NOMO-1 treated with DMSO at 0.1 percent for 48 hours (cell line): ENCODE results near the gene ADAT3.

Experiments
- DNase-seq: peaks from one replicate; lab custom pipeline; 2025; ENCODE audit not compliant: unreplicated experiment; lab: John Stamatoyannopoulos, UW

Gene ADAT3

DNA sequence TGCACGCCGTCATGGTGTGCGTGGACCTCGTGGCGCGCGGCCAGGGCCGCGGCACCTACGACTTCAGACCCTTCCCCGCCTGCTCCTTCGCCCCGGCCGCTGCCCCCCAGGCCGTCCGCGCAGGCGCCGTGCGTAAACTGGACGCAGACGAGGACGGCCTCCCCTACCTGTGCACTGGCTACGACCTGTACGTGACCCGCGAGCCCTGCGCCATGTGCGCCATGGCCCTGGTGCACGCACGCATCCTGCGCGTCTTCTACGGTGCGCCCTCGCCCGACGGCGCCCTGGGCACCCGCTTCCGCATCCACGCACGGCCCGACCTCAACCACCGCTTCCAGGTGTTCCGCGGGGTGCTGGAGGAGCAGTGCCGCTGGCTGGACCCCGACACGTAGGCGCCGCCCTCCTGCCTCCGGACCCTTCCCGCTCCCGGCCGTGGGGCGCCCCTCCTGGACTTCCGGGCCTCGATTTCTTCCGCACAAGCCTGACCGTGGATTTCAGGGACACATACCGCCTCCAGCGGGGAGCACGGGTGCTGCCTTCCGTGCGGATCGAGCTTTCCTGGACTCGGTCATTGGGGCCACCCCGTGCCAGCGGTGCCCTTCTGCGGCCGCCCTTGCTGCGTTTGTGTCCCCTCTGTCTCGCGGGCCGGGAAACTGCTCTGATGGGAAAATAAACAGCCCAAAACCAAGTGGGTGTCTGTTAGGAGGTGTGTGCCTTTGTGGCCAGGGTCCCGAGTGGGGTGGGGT, 7.7 kb downstream of the ADAT3 start:
- no peak for DNase-seq

DNA sequence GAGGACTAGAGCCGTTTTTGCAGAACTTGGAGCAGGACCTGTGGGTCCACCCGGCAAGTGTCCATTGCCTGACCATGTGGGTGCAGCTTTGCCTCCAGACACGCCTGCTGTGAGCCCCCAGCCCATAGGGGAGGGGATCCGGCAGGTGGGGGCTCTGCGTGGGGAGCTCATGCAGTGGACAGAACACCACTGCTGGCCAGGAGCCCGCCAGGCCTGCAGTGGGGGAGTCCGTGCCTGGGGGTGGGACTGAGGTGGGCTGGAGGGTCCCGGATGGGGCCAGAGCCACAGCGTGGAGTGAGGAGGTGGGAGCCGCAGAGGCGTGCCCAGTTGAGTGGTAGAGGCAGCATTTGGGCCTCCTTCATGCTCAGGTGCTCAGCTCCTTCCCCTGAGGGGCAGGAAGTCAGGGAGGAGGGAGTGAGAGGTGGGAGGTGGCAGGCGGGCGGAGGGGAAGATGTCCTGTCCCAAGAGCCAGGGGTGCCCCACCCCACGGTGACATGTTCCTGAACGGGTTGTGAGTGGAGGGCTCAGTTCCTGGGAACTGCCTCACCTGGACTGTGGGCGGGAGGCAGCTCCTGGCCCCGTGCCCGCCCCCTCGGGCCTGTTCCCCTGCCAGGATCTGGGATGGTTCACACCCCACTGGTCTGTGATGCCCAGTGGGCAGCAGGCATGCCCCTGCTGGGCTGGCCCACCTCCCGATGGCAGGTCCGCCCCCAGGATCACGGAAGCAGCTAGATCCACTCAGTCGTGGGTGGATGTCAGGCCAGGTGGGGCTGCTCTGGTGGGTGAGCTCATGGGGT, 8.8 kb downstream of the ADAT3 start:
- no peak for DNase-seq

DNA sequence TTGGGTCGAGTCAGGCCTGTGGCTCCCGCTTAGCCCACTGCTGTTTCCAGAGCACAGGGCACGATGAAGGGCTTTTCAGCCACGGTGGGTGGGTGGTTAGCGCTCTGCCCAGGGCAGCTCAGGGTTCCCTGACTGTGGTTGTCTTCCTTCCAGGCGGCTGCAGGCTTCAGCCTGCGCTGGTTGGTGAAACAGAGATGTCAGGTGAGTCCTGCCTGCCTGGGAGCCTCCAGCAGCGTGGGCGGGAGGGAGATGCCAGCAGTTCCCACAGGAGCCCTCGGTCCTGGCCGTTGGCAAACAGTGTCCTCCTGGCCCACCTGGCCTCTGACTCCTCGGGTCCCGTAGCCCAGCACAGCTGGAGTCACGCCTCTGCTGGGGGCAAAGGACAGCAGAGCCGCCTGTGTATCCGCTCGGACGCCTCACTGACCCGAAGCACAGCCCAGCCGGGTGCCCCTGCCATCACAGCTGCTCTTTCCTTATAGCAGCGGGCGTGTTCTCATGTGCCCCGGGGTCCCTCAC, 9.7 kb downstream of the ADAT3 start:
- no peak for DNase-seq

DNA sequence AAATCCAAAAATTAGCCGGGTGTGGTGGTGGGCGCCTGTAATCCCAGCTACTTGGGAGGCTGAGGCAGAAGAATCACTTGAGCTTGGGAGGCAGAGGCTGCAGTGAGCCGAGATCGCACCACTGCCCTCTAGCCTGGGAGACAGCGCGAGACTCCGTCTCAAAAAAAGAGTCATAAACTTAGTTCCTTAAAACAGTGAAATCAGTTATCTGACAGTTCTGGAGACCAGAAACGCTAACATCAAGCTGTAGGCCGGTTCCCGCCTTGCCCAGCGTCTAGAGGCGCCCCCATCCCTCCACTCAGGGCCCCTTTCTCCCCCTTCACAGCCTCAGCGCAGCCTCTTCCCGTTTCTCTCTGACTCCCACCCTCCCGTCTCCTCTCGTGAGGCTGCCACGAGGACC, 11.9 kb downstream of the ADAT3 start:
- peak; percentile 29 for DNase-seq

DNA sequence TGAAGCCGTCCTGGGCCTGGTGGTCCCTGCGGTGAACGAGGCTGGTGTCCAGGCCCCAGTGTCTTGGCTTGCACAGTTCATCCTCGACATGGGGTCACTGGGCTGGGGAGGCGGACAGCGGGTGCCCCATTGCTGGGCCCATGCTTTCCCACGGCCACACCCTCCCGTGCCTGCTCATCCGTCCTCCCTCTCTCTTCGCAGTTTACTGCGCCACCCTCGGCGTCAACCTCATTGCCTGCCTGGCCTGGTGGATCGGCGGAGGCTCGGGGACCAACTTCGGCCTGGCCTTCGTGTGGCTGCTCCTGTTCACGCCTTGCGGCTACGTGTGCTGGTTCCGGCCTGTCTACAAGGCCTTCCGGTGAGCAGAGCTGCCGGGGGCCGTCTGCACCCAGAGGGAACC, 12.7 kb downstream of the ADAT3 start:
- DNase-seq: no peak

DNA sequence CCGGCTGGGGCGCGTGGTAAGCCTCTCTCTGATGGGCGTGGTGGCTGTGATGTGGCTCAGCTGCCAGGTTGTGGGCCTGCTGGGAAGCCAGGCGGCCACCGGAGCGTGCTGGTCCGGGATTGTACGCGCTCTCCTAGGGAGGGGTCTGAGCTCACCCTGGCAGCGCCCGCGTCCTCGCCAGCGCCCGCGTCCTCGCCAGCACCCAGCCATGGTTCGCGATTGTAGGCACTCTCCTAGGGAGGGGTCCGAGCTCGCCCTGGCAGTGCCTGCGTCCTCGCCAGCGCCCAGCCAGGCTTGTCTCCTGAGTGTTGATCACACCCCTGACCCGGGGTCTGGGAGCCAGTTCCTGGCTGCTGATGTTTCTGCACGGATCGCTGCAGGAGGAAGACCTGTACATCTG, 13.8 kb downstream of the ADAT3 start:
- DNase-seq: no peak

DNA sequence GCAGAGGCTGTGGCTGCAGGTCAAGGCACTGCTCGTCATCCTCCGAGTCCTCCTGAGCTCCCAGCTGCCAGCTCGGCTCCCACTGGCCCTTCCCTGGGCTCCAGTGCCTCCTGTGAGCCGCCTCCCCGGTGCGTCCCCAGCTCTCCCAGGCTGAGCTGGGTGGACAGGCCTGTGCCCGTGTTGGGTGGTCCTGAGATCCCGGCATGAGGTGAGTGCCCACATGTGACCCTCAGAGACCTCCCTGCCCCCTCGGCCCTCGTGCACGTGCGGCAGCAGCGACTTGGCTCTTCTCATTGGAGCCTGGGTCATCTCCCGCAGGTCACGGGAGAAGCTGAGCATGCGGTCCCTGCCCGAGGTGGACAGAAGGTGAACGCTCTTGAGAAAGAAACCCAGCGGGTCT, 15.4 kb downstream of the ADAT3 start:
- no peak for DNase-seq

DNA sequence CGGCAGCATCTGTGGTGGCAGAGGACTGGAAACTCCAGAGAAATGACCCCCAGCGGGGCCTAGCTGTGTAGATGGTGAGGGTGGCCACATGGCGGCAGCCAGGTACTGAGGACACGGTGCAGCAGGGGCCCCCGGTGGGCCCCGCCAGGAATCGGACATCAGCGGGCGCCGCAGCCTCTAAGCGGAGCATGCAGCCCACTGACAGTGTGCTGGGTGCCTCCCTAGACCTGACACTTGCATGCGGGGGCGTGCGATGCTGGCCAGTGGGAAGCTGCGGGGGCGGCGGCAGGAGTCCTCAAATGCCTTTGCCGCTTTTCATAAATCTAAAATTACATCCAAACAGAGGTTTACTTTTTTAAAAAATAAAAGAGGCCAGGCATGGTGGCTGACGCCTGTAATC, 16.1 kb downstream of the ADAT3 start:
- DNase-seq: no peak

DNA sequence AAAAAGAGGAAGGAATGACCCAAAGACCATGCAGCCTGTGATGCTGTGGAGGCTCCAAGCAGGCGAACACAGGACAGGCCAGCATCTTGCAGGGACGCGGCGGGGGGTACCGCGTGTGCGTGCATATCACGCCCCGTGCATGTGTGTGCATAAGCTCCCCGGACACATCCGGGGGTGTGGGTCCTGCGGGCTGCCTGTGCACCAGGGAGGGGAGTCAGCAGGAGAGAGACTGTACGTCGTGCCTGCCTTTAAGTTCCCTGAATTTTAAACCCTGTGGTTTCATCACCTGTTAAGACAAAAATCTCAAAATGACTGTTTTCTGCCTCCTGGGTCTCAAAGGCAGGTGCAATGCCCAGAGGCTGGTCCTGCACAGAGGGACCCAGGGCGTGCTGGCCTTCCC, 16.6 kb downstream of the ADAT3 start:
- no peak for DNase-seq

DNA sequence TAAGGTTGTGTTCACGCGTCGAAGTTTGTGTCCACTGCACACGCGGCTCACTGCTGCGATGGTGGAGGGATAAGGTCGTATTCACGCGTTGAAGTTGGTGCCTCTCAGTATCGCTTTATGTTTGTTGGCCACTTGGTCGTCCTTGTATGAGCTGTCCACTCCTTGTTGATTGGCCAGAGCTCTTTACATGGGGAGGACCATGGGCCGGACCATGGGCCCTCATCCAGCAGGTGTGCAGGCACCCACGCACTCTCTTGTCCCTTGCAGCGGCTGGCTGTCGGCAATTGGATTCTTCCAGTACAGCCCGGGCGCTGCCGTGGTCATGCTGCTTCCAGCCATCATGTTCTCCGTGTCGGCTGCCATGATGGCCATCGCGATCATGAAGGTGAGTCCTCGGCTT, 17.6 kb downstream of the ADAT3 start:
- no peak for DNase-seq

DNA sequence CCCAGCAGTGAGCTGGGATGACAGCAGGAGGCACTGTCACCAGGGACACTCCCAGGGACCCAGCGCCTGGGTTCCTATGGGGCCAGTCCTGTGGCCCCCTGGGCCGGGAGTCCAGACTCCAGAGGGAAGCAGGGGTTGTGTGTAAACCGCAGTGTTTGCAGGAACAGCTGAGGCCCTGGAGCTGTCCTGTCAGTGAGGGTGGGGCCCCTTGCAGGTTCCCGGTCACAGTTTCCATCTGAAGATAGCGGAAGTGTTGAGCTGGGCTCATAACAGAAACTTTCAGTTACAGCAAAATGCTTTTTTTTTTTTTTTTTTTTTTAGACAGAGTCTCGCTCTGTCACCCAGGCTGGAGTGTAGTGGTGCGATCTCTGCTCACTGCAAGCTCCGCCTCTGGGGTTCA, 18.1 kb downstream of the ADAT3 start:
- peak; percentile 92 for DNase-seq

DNA sequence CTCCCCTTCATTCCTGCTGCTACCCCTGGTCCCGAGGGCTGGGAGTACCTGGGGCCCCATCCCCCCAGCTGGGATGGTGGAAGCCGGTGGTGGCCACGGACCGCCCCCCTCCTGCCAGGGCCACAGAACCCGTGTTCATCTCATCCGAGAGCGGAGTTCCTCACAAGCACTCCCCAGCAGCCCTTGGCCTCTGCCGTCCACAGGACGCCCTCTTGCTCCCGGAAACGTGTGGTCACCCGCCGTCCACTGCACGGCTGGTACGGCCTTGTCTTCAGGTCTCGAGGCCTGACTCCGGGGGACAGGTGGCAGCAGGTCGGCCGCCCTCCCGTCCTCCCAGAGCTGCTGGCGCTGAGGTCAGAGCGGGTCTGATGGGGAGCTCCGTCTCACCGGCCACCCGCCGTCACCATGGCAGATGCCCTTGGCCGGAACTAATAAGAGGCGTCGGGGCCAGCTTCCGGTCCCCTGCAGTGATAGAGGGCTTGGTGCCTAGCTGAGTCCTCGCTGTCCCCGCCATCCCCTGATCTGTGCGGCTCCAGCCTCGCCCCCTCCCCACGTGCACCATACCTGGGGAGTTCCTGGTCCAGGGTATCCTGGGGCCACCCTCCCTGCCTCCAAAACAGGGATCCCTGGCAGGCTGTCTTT, 19.2 kb downstream of the ADAT3 start:
- DNase-seq: no peak

DNA sequence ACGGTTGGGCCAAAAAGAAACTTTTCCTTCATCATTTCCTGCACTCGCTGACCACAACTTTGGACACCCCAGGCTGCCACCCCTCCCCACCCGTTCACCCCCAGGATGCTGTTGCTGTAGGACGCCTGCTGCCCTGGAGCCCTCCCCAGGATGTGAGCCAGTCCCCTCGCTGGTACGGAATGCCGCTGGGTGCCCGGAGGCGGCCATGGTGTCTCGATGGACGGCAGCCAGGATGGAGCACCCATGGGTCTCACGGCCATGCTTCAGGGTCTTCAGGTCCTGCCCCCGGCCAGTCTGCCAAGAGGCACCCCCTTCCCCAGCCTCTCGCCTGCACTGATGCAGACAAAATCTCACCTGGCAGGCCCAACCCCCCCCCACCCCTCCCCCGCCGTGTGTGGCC, 20.3 kb downstream of the ADAT3 start:
- DNase-seq: no peak

DNA sequence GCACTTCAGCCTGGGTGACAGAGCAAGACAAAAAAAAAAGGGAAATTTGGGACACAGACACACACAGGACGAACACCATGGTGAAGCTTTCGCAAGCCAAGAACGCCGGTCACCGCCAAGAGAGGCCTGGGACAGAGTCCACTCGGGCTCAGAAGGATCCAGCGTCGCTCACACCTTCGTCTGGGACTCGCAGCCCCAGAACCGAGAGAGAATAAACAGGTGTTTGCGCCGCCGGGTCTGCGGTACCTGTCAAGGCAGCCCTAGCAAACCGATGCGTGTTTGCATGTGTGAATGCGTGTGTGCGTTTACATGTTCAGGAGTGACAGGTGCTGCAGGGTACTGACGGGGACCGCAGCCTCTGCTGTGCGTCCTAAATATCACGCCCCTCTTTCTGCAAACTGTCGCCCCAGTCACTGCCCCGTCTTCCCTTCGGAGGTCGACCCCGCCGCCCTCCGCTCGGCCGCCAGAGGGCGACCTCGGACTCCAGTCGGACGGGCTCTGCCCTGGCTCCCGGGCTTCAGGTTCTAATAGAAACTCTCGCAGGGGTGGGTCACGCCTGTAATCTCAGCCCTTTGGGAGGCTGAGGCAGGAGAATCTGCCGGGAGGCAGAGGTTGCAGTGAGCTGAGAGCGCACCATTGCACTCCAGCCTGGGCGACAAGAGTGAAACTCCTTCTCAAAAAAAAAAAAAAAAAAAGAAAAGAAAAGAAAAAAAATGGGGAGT, 24.0 kb downstream of the ADAT3 start:
- DNase-seq: peak; percentile 77

DNA sequence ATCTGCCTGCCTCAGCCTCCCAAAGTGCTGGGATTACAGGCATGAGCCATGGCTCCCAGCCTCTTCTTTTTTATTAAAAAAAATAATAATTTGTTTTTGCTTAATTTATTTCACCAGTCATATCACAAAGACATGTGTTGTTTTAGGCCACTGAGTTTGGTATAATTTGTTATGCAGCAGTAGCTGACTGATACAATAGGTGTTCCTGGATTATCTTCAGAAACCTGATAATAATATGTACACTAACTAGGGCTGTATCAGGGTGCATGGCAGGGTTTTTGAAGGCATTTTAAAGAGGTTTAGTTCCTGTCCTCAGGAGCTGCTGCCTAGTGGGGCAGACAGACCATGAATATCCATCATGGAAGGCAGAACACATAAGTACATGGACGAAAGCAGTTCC, 26.2 kb downstream of the ADAT3 start:
- no peak for DNase-seq

DNA sequence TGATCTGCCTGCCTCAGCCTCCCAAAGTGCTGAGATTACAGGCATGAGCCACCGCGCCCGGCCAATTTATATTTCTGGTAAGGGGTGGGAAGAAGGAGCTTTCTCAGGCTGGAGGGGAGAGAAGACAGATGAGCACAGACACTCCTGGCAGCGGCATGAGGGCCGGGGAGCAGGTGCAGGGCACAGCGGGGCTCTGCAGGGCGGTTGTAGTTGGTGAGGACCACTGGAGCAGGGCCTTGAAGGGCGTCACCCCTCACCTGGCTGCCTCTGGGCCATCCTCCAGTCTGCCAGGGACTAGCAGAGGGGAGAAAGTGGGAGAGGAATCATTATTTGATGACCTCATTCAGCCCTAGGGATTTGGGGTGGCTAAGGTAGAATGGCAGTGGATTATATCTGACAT, 27.2 kb downstream of the ADAT3 start:
- DNase-seq: no peak

DNA sequence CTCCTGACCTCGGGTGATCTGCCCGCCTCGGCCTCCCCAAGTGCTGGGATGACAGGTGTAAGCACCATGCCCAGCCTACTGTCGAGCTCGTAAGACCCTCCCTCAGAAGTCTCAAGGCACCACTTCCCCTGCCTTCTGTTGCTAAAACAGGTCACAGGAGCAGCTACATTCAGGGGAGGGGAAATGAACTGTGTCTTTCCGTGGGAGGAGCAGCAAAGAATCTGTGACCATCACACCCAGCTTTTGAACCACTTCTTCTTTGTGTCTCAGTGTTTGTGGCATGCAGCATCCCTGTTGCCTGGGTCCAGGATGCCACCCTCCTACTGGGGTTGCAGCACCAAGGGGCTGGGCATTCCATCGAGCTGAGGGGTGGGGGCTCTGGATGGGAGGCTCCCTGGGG, 28.0 kb downstream of the ADAT3 start:
- DNase-seq: no peak

DNA sequence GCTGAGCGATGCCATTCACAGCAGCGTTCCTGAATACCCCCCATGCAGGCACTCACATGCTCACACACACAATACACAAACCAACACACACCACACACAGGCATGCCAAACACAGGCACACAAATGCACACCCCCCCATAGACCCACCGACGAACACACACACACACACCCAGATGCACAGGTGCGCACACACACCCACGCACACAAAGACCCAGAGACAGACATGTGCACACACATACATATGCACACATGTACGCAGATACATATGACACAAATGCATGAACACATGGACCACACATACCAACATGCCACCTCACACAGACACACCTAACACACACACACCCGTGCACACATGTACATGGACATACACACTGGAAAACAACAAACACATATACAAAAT, 28.7 kb downstream of the ADAT3 start:
- no peak for DNase-seq

DNA sequence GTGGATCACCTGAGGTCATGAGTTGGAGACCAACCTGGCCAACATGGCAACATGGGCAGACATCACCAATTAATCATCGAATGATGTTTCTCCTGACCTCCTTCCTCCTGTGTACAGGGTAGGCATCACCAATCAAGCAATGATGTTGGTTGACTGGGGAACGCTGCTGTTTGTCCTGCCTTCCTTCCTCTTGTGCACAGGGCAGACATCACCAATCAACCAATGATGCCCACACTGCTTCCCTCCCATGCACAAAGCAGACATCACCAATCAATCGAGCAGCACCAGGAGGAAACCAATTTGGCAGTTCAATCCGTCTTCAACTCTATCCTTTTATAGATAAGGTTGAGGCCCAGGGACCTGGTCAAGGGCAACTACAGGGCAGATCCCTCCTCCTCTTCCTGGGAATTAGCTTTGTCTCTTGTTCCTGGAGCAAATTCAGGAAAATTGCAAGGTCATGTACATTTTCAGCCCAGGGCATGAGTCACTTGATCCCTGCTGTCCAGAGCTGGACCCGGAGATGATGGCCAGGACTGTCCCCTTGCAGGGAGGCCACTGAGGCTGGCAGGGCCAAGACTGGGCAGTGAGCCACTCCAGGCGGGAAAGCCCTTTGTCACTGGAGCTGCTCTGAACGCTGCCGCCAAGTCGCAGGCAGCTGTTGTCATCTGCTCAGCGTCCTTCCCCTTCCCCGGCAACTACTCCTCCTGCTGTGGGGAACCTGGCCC, 30.4 kb downstream of the ADAT3 start:
- DNase-seq: peak; percentile 27

DNA sequence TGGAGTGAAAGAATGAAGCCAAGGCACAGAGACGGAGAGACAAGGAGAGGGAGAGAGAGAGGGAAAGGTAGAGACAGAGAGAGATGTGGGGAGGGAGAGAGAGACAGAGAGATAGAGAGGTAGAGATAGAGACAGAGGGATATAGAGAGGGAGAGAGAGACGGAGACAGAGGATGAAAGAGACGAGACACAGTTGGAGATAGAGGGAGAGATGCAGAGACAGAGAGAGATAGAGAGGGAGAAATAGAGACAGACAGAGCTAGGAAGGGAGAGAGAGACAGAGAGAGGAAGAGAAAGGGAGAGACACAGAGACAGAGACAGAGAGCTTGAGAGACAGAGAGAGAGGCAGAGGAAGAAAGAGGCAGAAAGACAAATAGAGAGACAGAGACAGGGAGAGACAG, 31.2 kb downstream of the ADAT3 start:
- DNase-seq: no peak
